ENCODE measurements around the gene KLC1. TPM values are rescaled to one million over a fixed set of nuclear protein-coding genes. Genes with fewer than 3 reads are reported as not detected.
"Not testable (repeated sequence)": the region's sequence is repeated elsewhere in the genome, so short reads cannot be mapped to it uniquely, and the experiment has no call there.

Gene KLC1
- total RNA-seq, 1 donor: 212 TPM

- TF ChIP-seq, protein P1, sequence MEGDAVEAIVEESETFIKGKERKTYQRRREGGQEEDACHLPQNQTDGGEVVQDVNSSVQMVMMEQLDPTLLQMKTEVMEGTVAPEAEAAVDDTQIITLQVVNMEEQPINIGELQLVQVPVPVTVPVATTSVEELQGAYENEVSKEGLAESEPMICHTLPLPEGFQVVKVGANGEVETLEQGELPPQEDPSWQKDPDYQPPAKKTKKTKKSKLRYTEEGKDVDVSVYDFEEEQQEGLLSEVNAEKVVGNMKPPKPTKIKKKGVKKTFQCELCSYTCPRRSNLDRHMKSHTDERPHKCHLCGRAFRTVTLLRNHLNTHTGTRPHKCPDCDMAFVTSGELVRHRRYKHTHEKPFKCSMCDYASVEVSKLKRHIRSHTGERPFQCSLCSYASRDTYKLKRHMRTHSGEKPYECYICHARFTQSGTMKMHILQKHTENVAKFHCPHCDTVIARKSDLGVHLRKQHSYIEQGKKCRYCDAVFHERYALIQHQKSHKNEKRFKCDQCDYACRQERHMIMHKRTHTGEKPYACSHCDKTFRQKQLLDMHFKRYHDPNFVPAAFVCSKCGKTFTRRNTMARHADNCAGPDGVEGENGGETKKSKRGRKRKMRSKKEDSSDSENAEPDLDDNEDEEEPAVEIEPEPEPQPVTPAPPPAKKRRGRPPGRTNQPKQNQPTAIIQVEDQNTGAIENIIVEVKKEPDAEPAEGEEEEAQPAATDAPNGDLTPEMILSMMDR (IDR thresholded peaks at IDR 0.05; ENCODE audit: insufficient read depth, low read length): no peak
- peak; percentile 81 for DNase-seq (ENCODE audit: low read depth)
- no peak overlapping the region for H3K4me3 ChIP-seq (ENCODE audit: low read depth, low read length)
Measured at GRCh38 chr14:103597623-103598377, 31.2 kb upstream of the KLC1 start.

GRCh38 chr14:103600503-103600902 is 28.5 kb upstream of the KLC1 start:
- TF ChIP-seq, protein P1 (IDR thresholded peaks at IDR 0.05; ENCODE audit: insufficient read depth, low read length): no peak
- no peak overlapping the region for H3K4me3 ChIP-seq (ENCODE audit: low read depth, low read length)
- no peak for DNase-seq (ENCODE audit: low read depth)

- TF ChIP-seq, protein P1 (IDR thresholded peaks at IDR 0.05; ENCODE audit: insufficient read depth, low read length): no peak
- no peak for DNase-seq (ENCODE audit: low read depth)
- no peak overlapping the region for H3K4me3 ChIP-seq (ENCODE audit: low read depth, low read length)
Measured at GRCh38 chr14:103604620-103605019, 24.4 kb upstream of the KLC1 start.

- H3K4me3 ChIP-seq (ENCODE audit: low read depth, low read length): peak overlapping the region; percentile 9
- TF ChIP-seq, protein P1 (IDR thresholded peaks at IDR 0.05; ENCODE audit: insufficient read depth, low read length): peak; percentile 30
- DNase-seq (ENCODE audit: low read depth): peak; percentile 85
Measured at GRCh38 chr14:103606963-103607668, 21.9 kb upstream of the KLC1 start.

GRCh38 chr14:103607822-103608221 is 21.2 kb upstream of the KLC1 start:
- no peak for DNase-seq (ENCODE audit: low read depth)
- H3K4me3 ChIP-seq (ENCODE audit: low read depth, low read length): no peak overlapping the region
- TF ChIP-seq, protein P1 (IDR thresholded peaks at IDR 0.05; ENCODE audit: insufficient read depth, low read length): no peak

DNA sequence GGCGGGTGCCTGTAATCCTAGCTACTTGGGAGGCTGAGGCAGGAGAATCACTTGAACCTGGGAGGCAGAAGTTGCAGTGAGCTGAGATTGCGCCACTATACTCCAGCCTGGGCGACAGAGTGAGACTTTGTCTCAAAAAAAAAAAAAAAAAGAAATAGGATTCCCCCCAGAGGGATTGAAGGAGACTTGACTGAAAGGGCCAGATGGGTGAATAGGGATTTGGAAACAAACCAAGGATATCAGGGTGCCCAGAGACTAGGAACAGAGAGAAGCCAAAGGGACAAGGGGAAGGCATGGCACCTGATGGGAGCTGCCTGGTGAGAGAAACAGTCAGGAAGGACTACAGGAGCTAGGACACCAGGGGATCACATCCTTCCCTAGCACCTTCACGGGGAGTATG is 19.9 kb upstream of the KLC1 start:
- not testable (repeated sequence) for DNase-seq (ENCODE audit: low read depth); H3K4me3 ChIP-seq (ENCODE audit: low read depth, low read length)

GRCh38 chr14:103611215-103611614 is 17.8 kb upstream of the KLC1 start:
- no peak for DNase-seq (ENCODE audit: low read depth)
- no peak overlapping the region for H3K4me3 ChIP-seq (ENCODE audit: low read depth, low read length)
- TF ChIP-seq, protein P1 (IDR thresholded peaks at IDR 0.05; ENCODE audit: insufficient read depth, low read length): no peak
